ENCODE results near the gene ZNF45. TPM values are rescaled to one million over a fixed set of nuclear protein-coding genes. Genes with fewer than 3 reads are reported as not detected.
"Not testable (repeated sequence)": the region's sequence is repeated elsewhere in the genome, so short reads cannot be mapped to it uniquely, and the experiment has no call there.

ZNF45 gene
- total and polyA plus RNA-seq, 8 donors = 12.9 to 33.4 (median 31.0) TPM

GRCh38 chr19:43872547-43873336 lies 62.3 kb downstream of the ZNF45 start:
- no peak overlapping the region for H3K4me3 ChIP-seq
- H3K4me1 ChIP-seq = no peaks in the 10 kb centered on the region
- intact Hi-C loops (cut with DNase I) = no loop called here
- DNase-seq (no peak), ATAC-seq (no peak)
- no peaks in the 10 kb centered on the region for H3K27me3 ChIP-seq
- no peak overlapping the region for H3K27ac ChIP-seq
- TF ChIP-seq CTCF (IDR thresholded peaks at IDR 0.05) = no peak
- H3K36me3 ChIP-seq = peaks cover 0 to 10% of the 10 kb centered on the region in 2 donors
- H3K9me3 ChIP-seq = peaks cover 18 to 97% of the 10 kb centered on the region in 2 donors

DNA sequence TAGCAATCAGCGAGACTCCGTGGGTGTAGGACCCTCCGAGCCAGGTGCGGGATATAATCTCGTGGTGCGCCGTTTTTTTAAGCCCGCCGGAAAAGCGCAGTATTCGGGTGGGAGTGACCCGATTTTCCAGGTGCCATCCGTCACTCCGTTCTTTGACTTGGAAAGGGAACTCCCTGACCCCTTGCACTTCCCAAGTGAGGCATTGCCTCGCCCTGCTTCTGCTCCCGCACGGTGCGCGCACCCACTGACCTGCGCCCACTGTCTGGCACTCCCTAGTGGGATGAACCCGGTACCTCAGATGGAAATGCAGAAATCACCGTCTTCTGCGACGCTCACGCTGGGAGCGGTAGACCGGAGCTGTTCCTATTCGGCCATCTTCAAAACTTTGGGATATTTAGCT lies 68.2 kb downstream of the ZNF45 start:
- intact Hi-C loops (cut with DNase I); H3K4me1 ChIP-seq; H3K4me3 ChIP-seq; DNase-seq; H3K36me3 ChIP-seq; H3K27ac ChIP-seq; H3K27me3 ChIP-seq; ATAC-seq: not testable (repeated sequence)
- peaks cover 18 to 81% of the 10 kb centered on the region in 2 donors for H3K9me3 ChIP-seq

Other genes with a start within 250 kb of the ZNF45 start
- gene IRGC, start 219.2 kb downstream of the ZNF45 start, total RNA-seq = not detected
- not detected for gene IRGC, start 219.2 kb downstream of the ZNF45 start, polyA plus RNA-seq (ENCODE audit: insufficient read length in 6 of 6)
- gene SMG9, start 180.3 kb downstream of the ZNF45 start, total RNA-seq = 10 to 100 TPM; 40.9 to 49.6 TPM
- gene SMG9, start 180.3 kb downstream of the ZNF45 start, polyA plus RNA-seq (ENCODE audit: insufficient read length in 6 of 6) = 10 to 100 TPM; 48.5 to 66.2 (median 55.7) TPM
- 10 to 100 TPM in 1 of 2 donors, 1 to 10 TPM in 1; 9.6 to 21.5 TPM for gene KCNN4, start 154.3 kb downstream of the ZNF45 start, total RNA-seq
- 1 to 10 TPM in 5 of 6 donors, under 1 TPM in 1; 0.67 to 4.3 (median 2.0) TPM for gene KCNN4, start 154.3 kb downstream of the ZNF45 start, polyA plus RNA-seq (ENCODE audit: insufficient read length in 6 of 6)
- 1 to 10 TPM; 2.2 to 6.3 TPM for gene LYPD5, start 132.8 kb downstream of the ZNF45 start, total RNA-seq
- gene LYPD5, start 132.8 kb downstream of the ZNF45 start, polyA plus RNA-seq (ENCODE audit: insufficient read length in 6 of 6) = under 1 TPM; 0.20 to 0.80 (median 0.46) TPM
- gene ZNF283, start 108.0 kb downstream of the ZNF45 start, total RNA-seq = 10 to 100 TPM in 1 of 2 donors, 1 to 10 TPM in 1; 8.1 to 10.4 TPM
- 10 to 100 TPM; 19.2 to 26.8 (median 22.6) TPM for gene ZNF283, start 108.0 kb downstream of the ZNF45 start, polyA plus RNA-seq (ENCODE audit: insufficient read length in 6 of 6)
- 1 to 10 TPM; 2.1 to 6.1 TPM for gene ZNF404, start 51.3 kb downstream of the ZNF45 start, total RNA-seq
- gene ZNF404, start 51.3 kb downstream of the ZNF45 start, polyA plus RNA-seq (ENCODE audit: insufficient read length in 6 of 6) = 10 to 100 TPM; 16.0 to 22.6 (median 21.1) TPM
- 1 to 10 TPM; 4.3 to 6.5 TPM for gene ZNF221, start 15.9 kb upstream of the ZNF45 start, total RNA-seq
- gene ZNF221, start 15.9 kb upstream of the ZNF45 start, polyA plus RNA-seq (ENCODE audit: insufficient read length in 6 of 6) = 10 to 100 TPM in 1 of 6 donors, 1 to 10 TPM in 5; 6.4 to 11.9 (median 9.4) TPM
- gene ZNF155, start 48.9 kb upstream of the ZNF45 start, total RNA-seq = 1 to 10 TPM; 7.2 to 8.1 TPM
- gene ZNF155, start 48.9 kb upstream of the ZNF45 start, polyA plus RNA-seq (ENCODE audit: insufficient read length in 6 of 6) = 10 to 100 TPM; 16.3 to 20.6 (median 17.8) TPM
- 1 to 10 TPM; 4.0 to 8.1 TPM for gene ZNF230, start 67.7 kb upstream of the ZNF45 start, total RNA-seq
- gene ZNF230, start 67.7 kb upstream of the ZNF45 start, polyA plus RNA-seq (ENCODE audit: insufficient read length in 6 of 6) = 10 to 100 TPM in 1 of 6 donors, 1 to 10 TPM in 5; 7.9 to 10.7 (median 9.4) TPM
- 1 to 10 TPM; 3.2 to 3.4 TPM for gene ZNF222, start 90.1 kb upstream of the ZNF45 start, total RNA-seq
- gene ZNF222, start 90.1 kb upstream of the ZNF45 start, polyA plus RNA-seq (ENCODE audit: insufficient read length in 6 of 6) = 10 to 100 TPM in 5 of 6 donors, 1 to 10 TPM in 1; 9.6 to 13.4 (median 10.4) TPM
- 1 to 10 TPM; 5.0 to 5.1 TPM for gene ZNF223, start 116.8 kb upstream of the ZNF45 start, total RNA-seq
- gene ZNF223, start 116.8 kb upstream of the ZNF45 start, polyA plus RNA-seq (ENCODE audit: insufficient read length in 6 of 6) = 10 to 100 TPM; 11.9 to 16.1 (median 14.1) TPM
- 1 to 10 TPM; 2.4 to 3.3 TPM for gene ZNF284, start 136.9 kb upstream of the ZNF45 start, total RNA-seq
- 1 to 10 TPM; 6.1 to 9.9 (median 7.4) TPM for gene ZNF284, start 136.9 kb upstream of the ZNF45 start, polyA plus RNA-seq (ENCODE audit: insufficient read length in 6 of 6)
- 10 to 100 TPM; 21.6 to 21.7 TPM for gene ZNF224, start 159.1 kb upstream of the ZNF45 start, total RNA-seq
- 10 to 100 TPM; 43.2 to 52.7 (median 50.9) TPM for gene ZNF224, start 159.1 kb upstream of the ZNF45 start, polyA plus RNA-seq (ENCODE audit: insufficient read length in 6 of 6)
- 1 to 10 TPM; 4.5 to 5.4 TPM for gene ZNF225, start 178.1 kb upstream of the ZNF45 start, total RNA-seq
- 10 to 100 TPM; 11.4 to 14.5 (median 11.6) TPM for gene ZNF225, start 178.1 kb upstream of the ZNF45 start, polyA plus RNA-seq (ENCODE audit: insufficient read length in 6 of 6)
- 10 to 100 TPM; 11.2 to 13.0 TPM for gene ZNF234, start 206.3 kb upstream of the ZNF45 start, total RNA-seq
- gene ZNF234, start 206.3 kb upstream of the ZNF45 start, polyA plus RNA-seq (ENCODE audit: insufficient read length in 6 of 6) = 10 to 100 TPM; 16.1 to 22.2 (median 20.9) TPM
- 10 to 100 TPM; 14.5 to 20.6 TPM for gene ZNF226, start 229.8 kb upstream of the ZNF45 start, total RNA-seq
- 10 to 100 TPM; 25.3 to 37.7 (median 27.8) TPM for gene ZNF226, start 229.8 kb upstream of the ZNF45 start, polyA plus RNA-seq (ENCODE audit: insufficient read length in 6 of 6)